ENCODE measurements around the gene CAPN1. TPM values are rescaled to one million over a fixed set of nuclear protein-coding genes. Genes with fewer than 3 reads are reported as not detected.

CAPN1 gene
- total and polyA plus RNA-seq, 2 of the 13 experiments (the other 11 are each of a cell fraction or from before 2014, with no cell fraction given), result 57.3 to 82.6 TPM

DNA sequence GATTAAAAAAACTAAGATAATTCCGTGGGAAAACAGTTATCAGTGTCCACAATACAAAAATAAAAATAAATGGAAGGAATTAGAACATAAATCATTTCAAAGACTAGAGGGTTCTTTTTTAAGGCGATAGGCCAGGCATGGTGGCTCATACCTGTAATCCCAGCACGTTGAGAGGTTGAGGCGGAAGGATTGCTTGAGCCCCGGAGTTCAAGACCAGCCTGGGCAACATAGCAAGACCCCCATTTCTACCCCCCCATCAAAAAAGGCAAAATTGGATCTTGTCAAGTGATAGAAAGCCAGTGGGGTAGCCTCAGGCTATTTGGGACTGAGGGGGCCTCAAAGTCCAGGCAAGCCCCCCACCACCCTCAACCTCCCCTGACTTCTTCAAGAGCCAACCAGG, 59.4 kb downstream of the CAPN1 start (continued):
- TF ChIP-seq, protein P1, sequence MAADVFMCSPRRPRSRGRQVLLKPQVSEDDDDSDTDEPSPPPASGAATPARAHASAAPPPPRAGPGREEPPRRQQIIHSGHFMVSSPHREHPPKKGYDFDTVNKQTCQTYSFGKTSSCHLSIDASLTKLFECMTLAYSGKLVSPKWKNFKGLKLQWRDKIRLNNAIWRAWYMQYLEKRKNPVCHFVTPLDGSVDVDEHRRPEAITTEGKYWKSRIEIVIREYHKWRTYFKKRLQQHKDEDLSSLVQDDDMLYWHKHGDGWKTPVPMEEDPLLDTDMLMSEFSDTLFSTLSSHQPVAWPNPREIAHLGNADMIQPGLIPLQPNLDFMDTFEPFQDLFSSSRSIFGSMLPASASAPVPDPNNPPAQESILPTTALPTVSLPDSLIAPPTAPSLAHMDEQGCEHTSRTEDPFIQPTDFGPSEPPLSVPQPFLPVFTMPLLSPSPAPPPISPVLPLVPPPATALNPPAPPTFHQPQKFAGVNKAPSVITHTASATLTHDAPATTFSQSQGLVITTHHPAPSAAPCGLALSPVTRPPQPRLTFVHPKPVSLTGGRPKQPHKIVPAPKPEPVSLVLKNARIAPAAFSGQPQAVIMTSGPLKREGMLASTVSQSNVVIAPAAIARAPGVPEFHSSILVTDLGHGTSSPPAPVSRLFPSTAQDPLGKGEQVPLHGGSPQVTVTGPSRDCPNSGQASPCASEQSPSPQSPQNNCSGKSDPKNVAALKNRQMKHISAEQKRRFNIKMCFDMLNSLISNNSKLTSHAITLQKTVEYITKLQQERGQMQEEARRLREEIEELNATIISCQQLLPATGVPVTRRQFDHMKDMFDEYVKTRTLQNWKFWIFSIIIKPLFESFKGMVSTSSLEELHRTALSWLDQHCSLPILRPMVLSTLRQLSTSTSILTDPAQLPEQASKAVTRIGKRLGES (CRISPR knock-in tag; IDR thresholded peaks at IDR 0.05; ENCODE audit: borderline replicate concordance), result no peak
- TF ChIP-seq ZNF564 (CRISPR knock-in tag; IDR thresholded peaks at IDR 0.05) (no peak), ZNF160 (CRISPR knock-in tag; IDR thresholded peaks at IDR 0.05) (no peak), ZNF350 (CRISPR knock-in tag; IDR thresholded peaks at IDR 0.05; ENCODE audit: borderline replicate concordance, low read depth) (no peak)
- TF ChIP-seq, protein P2, sequence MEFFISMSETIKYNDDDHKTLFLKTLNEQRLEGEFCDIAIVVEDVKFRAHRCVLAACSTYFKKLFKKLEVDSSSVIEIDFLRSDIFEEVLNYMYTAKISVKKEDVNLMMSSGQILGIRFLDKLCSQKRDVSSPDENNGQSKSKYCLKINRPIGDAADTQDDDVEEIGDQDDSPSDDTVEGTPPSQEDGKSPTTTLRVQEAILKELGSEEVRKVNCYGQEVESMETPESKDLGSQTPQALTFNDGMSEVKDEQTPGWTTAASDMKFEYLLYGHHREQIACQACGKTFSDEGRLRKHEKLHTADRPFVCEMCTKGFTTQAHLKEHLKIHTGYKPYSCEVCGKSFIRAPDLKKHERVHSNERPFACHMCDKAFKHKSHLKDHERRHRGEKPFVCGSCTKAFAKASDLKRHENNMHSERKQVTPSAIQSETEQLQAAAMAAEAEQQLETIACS (CRISPR knock-in tag; IDR thresholded peaks at IDR 0.05), result no peak

DNA sequence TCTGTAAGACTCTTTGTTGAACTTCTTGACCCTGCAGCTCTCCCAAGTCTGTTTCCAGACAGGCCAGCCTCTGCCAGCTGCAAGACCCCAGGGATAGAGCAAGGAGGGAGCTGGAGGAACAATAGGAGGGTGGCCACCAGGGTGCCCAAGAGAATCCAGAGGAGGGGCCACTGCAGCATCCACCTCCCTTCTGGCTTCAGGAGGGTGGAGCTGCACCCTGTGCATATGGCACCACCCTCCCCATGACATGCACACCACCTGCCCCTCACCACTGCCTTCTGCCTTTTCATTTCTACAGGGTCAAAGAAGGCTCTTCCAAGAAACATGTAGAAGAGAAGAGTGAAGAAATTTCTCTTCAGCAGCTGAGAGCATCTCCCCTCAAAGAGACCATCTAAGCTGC, 60.0 kb downstream of the CAPN1 start:
- no peak overlapping the region for H2AFZ ChIP-seq (ENCODE audit: low read length)
- ChIA-PET POLR2A (no interaction called here), CTCF (ENCODE audit: low intra/inter-chr PET ratio, low total read pairs) (no interaction called here)
- no peak for DNase-seq (ENCODE audit: low spot score)
- in situ Hi-C loops (cut with HindIII; ENCODE audit: extremely low pct_ligation_motif_present, low pct_unique_long_range_greater_than_20kb), result no loop called here
- no peak overlapping the region for H3K4me2 ChIP-seq (ENCODE audit: low read depth, low read length)
- no peaks in the 10 kb centered on the region for H4K20me1 ChIP-seq (ENCODE audit: insufficient read depth, low read length)
- no peaks in the 10 kb centered on the region for H3K79me2 ChIP-seq (ENCODE audit: insufficient read depth, low read length)
- H3K27ac ChIP-seq (ENCODE audit: extremely low read length, insufficient read depth, low read length), result no peak overlapping the region
- no peak for FAIRE-seq
- H3K27me3 ChIP-seq (ENCODE audit: control insufficient read depth in 1 of 2, insufficient read depth in 2 of 2, low read length in 2 of 2), result no peaks in the 10 kb centered on the region; a peak in 1 of 5 replicates
- no TSS peak for BruUV-seq (replicated peaks)
- H3K9ac ChIP-seq (ENCODE audit: insufficient read depth, low read depth, low read length), result no peak overlapping the region
- intact Hi-C loops (cut with micrococcal nuclease; ENCODE audit: unreplicated experiment), result no loop called here
- peaks cover 21% of the 10 kb centered on the region; the same call in 1 of the 2 replicates for H3K4me1 ChIP-seq (ENCODE audit: insufficient read depth, low read length)
- no peak overlapping the region for H3K4me3 ChIP-seq (replicated peaks in 1 of 3; ENCODE audit: insufficient read depth in 1 of 3, low read depth in 2 of 3, low read length in 3 of 3)
- H3K36me3 ChIP-seq (replicated peaks in 1 of 2; ENCODE audit: control insufficient read depth in 1 of 2, insufficient read depth in 2 of 2, low read length in 2 of 2), result no peaks in the 10 kb centered on the region
- peaks cover 6% of the 10 kb centered on the region; the same call in 1 of the 2 replicates for H3K9me3 ChIP-seq (ENCODE audit: low read length)
- no peak for ATAC-seq
- TF ChIP-seq, protein P3, sequence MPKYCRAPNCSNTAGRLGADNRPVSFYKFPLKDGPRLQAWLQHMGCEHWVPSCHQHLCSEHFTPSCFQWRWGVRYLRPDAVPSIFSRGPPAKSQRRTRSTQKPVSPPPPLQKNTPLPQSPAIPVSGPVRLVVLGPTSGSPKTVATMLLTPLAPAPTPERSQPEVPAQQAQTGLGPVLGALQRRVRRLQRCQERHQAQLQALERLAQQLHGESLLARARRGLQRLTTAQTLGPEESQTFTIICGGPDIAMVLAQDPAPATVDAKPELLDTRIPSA (CRISPR knock-in tag; IDR thresholded peaks at IDR 0.05; ENCODE audit: borderline replicate concordance), result no peak
- TF ChIP-seq, protein P4, sequence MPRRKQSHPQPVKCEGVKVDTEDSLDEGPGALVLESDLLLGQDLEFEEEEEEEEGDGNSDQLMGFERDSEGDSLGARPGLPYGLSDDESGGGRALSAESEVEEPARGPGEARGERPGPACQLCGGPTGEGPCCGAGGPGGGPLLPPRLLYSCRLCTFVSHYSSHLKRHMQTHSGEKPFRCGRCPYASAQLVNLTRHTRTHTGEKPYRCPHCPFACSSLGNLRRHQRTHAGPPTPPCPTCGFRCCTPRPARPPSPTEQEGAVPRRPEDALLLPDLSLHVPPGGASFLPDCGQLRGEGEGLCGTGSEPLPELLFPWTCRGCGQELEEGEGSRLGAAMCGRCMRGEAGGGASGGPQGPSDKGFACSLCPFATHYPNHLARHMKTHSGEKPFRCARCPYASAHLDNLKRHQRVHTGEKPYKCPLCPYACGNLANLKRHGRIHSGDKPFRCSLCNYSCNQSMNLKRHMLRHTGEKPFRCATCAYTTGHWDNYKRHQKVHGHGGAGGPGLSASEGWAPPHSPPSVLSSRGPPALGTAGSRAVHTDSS (CRISPR knock-in tag; conservative IDR thresholded peaks at IDR 0.05), result no peak
- TF ChIP-seq, protein P5, sequence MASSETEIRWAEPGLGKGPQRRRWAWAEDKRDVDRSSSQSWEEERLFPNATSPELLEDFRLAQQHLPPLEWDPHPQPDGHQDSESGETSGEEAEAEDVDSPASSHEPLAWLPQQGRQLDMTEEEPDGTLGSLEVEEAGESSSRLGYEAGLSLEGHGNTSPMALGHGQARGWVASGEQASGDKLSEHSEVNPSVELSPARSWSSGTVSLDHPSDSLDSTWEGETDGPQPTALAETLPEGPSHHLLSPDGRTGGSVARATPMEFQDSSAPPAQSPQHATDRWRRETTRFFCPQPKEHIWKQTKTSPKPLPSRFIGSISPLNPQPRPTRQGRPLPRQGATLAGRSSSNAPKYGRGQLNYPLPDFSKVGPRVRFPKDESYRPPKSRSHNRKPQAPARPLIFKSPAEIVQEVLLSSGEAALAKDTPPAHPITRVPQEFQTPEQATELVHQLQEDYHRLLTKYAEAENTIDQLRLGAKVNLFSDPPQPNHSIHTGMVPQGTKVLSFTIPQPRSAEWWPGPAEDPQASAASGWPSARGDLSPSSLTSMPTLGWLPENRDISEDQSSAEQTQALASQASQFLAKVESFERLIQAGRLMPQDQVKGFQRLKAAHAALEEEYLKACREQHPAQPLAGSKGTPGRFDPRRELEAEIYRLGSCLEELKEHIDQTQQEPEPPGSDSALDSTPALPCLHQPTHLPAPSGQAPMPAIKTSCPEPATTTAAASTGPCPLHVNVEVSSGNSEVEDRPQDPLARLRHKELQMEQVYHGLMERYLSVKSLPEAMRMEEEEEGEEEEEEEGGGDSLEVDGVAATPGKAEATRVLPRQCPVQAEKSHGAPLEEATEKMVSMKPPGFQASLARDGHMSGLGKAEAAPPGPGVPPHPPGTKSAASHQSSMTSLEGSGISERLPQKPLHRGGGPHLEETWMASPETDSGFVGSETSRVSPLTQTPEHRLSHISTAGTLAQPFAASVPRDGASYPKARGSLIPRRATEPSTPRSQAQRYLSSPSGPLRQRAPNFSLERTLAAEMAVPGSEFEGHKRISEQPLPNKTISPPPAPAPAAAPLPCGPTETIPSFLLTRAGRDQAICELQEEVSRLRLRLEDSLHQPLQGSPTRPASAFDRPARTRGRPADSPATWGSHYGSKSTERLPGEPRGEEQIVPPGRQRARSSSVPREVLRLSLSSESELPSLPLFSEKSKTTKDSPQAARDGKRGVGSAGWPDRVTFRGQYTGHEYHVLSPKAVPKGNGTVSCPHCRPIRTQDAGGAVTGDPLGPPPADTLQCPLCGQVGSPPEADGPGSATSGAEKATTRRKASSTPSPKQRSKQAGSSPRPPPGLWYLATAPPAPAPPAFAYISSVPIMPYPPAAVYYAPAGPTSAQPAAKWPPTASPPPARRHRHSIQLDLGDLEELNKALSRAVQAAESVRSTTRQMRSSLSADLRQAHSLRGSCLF (CRISPR knock-in tag; IDR thresholded peaks at IDR 0.05; ENCODE audit: borderline replicate concordance), result no peak
- TF ChIP-seq, protein P6, sequence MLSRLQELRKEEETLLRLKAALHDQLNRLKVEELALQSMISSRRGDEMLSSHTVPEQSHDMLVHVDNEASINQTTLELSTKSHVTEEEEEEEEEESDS (CRISPR knock-in tag; IDR thresholded peaks at IDR 0.05; ENCODE audit: borderline replicate concordance), result no peak
- TF ChIP-seq ZMYM2 (CRISPR knock-in tag; IDR thresholded peaks at IDR 0.05) (no peak), AGO2 (optimal IDR thresholded peaks at IDR 0.05; ENCODE audit: low read depth, low read length) (no peak)
